Measurements from ENCODE around the gene SLC4A11.

DNA sequence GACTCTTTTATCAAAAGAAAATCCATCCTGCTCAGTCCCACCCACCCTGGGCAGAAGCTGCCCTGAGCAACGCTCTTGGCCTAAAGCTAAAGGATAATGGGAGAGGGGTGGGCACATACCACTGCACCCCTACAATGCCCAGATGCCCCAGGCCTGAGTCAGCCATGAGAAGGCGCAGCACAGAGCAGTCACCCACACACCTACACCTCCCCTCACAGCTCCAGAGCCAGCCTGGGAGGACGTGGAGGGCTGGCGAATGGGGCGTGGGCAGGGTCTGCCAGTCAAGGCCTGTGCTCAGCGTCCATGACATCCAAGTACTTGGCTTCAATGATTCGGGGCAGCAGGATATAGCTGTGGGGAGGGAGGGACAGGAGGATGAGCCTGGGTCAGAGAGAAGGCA is 11.5 kb downstream of the SLC4A11 start:
- TF ChIP-seq, protein P1, sequence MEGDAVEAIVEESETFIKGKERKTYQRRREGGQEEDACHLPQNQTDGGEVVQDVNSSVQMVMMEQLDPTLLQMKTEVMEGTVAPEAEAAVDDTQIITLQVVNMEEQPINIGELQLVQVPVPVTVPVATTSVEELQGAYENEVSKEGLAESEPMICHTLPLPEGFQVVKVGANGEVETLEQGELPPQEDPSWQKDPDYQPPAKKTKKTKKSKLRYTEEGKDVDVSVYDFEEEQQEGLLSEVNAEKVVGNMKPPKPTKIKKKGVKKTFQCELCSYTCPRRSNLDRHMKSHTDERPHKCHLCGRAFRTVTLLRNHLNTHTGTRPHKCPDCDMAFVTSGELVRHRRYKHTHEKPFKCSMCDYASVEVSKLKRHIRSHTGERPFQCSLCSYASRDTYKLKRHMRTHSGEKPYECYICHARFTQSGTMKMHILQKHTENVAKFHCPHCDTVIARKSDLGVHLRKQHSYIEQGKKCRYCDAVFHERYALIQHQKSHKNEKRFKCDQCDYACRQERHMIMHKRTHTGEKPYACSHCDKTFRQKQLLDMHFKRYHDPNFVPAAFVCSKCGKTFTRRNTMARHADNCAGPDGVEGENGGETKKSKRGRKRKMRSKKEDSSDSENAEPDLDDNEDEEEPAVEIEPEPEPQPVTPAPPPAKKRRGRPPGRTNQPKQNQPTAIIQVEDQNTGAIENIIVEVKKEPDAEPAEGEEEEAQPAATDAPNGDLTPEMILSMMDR (IDR thresholded peaks at IDR 0.05) = no peak
- no peak for TF ChIP-seq POLR2A (IDR thresholded peaks at IDR 0.05)

Measured in esophagus squamous epithelium (tissue), 4 donors.